Cardiac fibroblast (primary cell): ENCODE results near the gene ILKAP.

Source experiments
- DNase-seq, 2 donors: peaks; one replicate each; pipeline versions ENCODE4 v3.0.0 to v3.0.0-alpha.2; 2010; ENCODE audit warnings: low read depth in 2 of 2
- H3K4me3 ChIP-seq, 2 donors: replicated peaks in 1 of 2; 1 replicate in 1 of 2; 2 replicates in 1 of 2; pipeline ENCODE4 v1.5.1; 2011; ENCODE audit warnings: low read depth in 2 of 2, low read length in 2 of 2, mild to moderate bottlenecking in 2 of 2, moderate library complexity in 1 of 2
- CTCF ChIP-seq: IDR thresholded peaks from one replicate; pipeline ENCODE4 v1.5.1; 2011; ENCODE audit warnings: low read depth, mild to moderate bottlenecking, low read length, inconsistent platforms

The ILKAP gene

GRCh38 chr2:238133499-238134392 is 69.7 kb downstream of the ILKAP start:
- no peak for DNase-seq
- H3K4me3 ChIP-seq, result no peak overlapping the region
- TF ChIP-seq CTCF, result no peak

- H3K4me3 ChIP-seq, result no peak overlapping the region
- DNase-seq, result no peak
- no peak for TF ChIP-seq CTCF
These were observed 70.7 kb downstream of the ILKAP start for GRCh38 chr2:238132463-238133450.

GRCh38 chr2:238131761-238132462 is 71.6 kb downstream of the ILKAP start:
- no peak for DNase-seq
- no peak for TF ChIP-seq CTCF
- H3K4me3 ChIP-seq, result no peak overlapping the region

GRCh38 chr2:238130696-238131628 is 72.5 kb downstream of the ILKAP start:
- TF ChIP-seq CTCF, result no peak
- no peak overlapping the region for H3K4me3 ChIP-seq
- no peak for DNase-seq

GRCh38 chr2:238130111-238130695 is 73.3 kb downstream of the ILKAP start:
- no peak overlapping the region for H3K4me3 ChIP-seq
- no peak for TF ChIP-seq CTCF

More at GRCh38 chr2:238130111-238130695, 73.3 kb downstream of the ILKAP start:
- DNase-seq, result no peak
